ENCODE results near the gene HUWE1.
"Not testable (repeated sequence)": the region's sequence is repeated elsewhere in the genome, so short reads cannot be mapped to it uniquely, and the experiment has no call there.

Gene HUWE1

GRCh38 chrX:53605004-53605403 lies 81.5 kb downstream of the HUWE1 start:
- DNase-seq: no peak

GRCh38 chrX:53599781-53600396 lies 86.6 kb downstream of the HUWE1 start:
- DNase-seq: no peak

- DNase-seq: no peak
Observed at GRCh38 chrX:53598169-53598568, 88.3 kb downstream of the HUWE1 start.

GRCh38 chrX:53595266-53595810 lies 91.2 kb downstream of the HUWE1 start:
- no peak for DNase-seq

- no peak for DNase-seq
Observed at GRCh38 chrX:53594354-53594753, 92.2 kb downstream of the HUWE1 start.

GRCh38 chrX:53587795-53588420 lies 98.6 kb downstream of the HUWE1 start:
- no peak for DNase-seq

GRCh38 chrX:53584891-53585290 lies 101.6 kb downstream of the HUWE1 start:
- no peak for DNase-seq

- no peak for DNase-seq
Observed at GRCh38 chrX:53583571-53583970, 102.9 kb downstream of the HUWE1 start.

- no peak for DNase-seq
Observed at GRCh38 chrX:53580742-53581504, 105.6 kb downstream of the HUWE1 start.

GRCh38 chrX:53571494-53571893 lies 115.0 kb downstream of the HUWE1 start:
- no peak for DNase-seq

GRCh38 chrX:53563324-53563723 lies 123.2 kb downstream of the HUWE1 start:
- DNase-seq: no peak

GRCh38 chrX:53561912-53562311 lies 124.6 kb downstream of the HUWE1 start:
- DNase-seq: no peak

GRCh38 chrX:53558646-53559045 lies 127.9 kb downstream of the HUWE1 start:
- DNase-seq: no peak

- no peak for DNase-seq
Observed at GRCh38 chrX:53556868-53557267, 129.7 kb downstream of the HUWE1 start.

GRCh38 chrX:53550756-53551463 lies 135.6 kb downstream of the HUWE1 start:
- DNase-seq: no peak

GRCh38 chrX:53547668-53548067 lies 138.9 kb downstream of the HUWE1 start:
- no peak for DNase-seq

GRCh38 chrX:53544936-53545335 lies 141.6 kb downstream of the HUWE1 start:
- DNase-seq: no peak

- no peak for DNase-seq
Observed at GRCh38 chrX:53538781-53539180, 147.7 kb downstream of the HUWE1 start.

- DNase-seq: not testable (repeated sequence)
Observed at GRCh38 chrX:53531255-53531966, 155.1 kb downstream of the HUWE1 start.

GRCh38 chrX:53526999-53527398 lies 159.5 kb downstream of the HUWE1 start:
- DNase-seq: no peak

- no peak for DNase-seq
Observed at GRCh38 chrX:53511322-53511721, 175.2 kb downstream of the HUWE1 start.

GRCh38 chrX:53504035-53504434 lies 182.5 kb downstream of the HUWE1 start:
- DNase-seq: not testable (repeated sequence)

- no peak for DNase-seq
Observed at GRCh38 chrX:53494436-53494835, 192.1 kb downstream of the HUWE1 start.
